Activated T-cell treated with anti-CD3 and anti-CD28 coated beads, Interleukin-2, amount 50 U/mL, for 72 hours (primary cell): ENCODE data around the gene EMX1. TPM values are rescaled to one million over a fixed set of nuclear protein-coding genes. Genes with fewer than 3 reads are reported as not detected.

ENCODE experiments used
- ATAC-seq, 2 donors: fragments of 150-1000 bp; cut with Tn5 transposase; replicated peaks in 1 of 2; 2 replicates each; pipeline ENCODE4 v1.10.0; 2021; ENCODE audit warnings: moderate library complexity in 2 of 2, mild to moderate bottlenecking in 1 of 2
- DNase-seq, 2 donors: peaks; one replicate each; pipeline ENCODE4 v3.0.0; 2021 to 2022; ENCODE audit warnings: mixed read lengths in 1 of 2
- H3K27ac Mint-ChIP-seq: one replicate; pipeline ENCODE4 v1.8.0; 2022; ENCODE audit warnings: mild to moderate bottlenecking, moderate library complexity, mixed read lengths
- H3K27me3 Mint-ChIP-seq: one replicate; pipeline ENCODE4 v1.8.0; 2022; ENCODE audit warnings: low read depth, mixed read lengths
- H3K36me3 Mint-ChIP-seq, 2 donors: one replicate each; pipeline ENCODE4 v1.8.0; 2022; ENCODE audit warnings: mixed read lengths in 2 of 2, mild to moderate bottlenecking in 1 of 2; ENCODE audit not compliant: insufficient read depth in 2 of 2
- H3K4me1 Mint-ChIP-seq: one replicate; pipeline ENCODE4 v1.8.0; 2022; ENCODE audit warnings: low read depth, mixed read lengths
- H3K4me3 Mint-ChIP-seq, 2 donors: one replicate each; pipeline ENCODE4 v1.8.0; 2022; ENCODE audit warnings: mild to moderate bottlenecking in 2 of 2, mixed read lengths in 2 of 2, moderate library complexity in 2 of 2
- H3K9me3 Mint-ChIP-seq, 2 donors: one replicate each; pipeline ENCODE4 v1.8.0; 2022; ENCODE audit warnings: mixed read lengths in 2 of 2
- total RNA-seq, 2 donors: library from RNA; stranded (reverse); gene quantifications; one replicate each; pipeline ENCODE4 v1.2.3, GENCODE V29; 2022

EMX1 gene
- total RNA-seq, 2 donors from 2014 or later, result 0.44 to 0.50 TPM

GRCh38 chr2:72965770-72966450 is 48.6 kb downstream of the EMX1 start:
- Mint-ChIP-seq H3K4me3 (no peak overlapping the region), H3K9me3 (no peaks in the 10 kb centered on the region), H3K4me1 (no peaks in the 10 kb centered on the region), H3K36me3 (no peaks in the 10 kb centered on the region), H3K27ac (no peak overlapping the region), H3K27me3 (no peaks in the 10 kb centered on the region)
- no peak for ATAC-seq
- DNase-seq, result no peak

GRCh38 chr2:72968286-72968685 is 51.0 kb downstream of the EMX1 start:
- Mint-ChIP-seq H3K4me1 (no peaks in the 10 kb centered on the region), H3K36me3 (no peaks in the 10 kb centered on the region), H3K27me3 (no peaks in the 10 kb centered on the region), H3K4me3 (no peak overlapping the region), H3K27ac (no peak overlapping the region), H3K9me3 (no peaks in the 10 kb centered on the region)
- DNase-seq (no peak), ATAC-seq (no peak)

GRCh38 chr2:72969706-72970105 is 52.4 kb downstream of the EMX1 start:
- no peaks in the 10 kb centered on the region for H3K9me3 Mint-ChIP-seq
- DNase-seq (no peak), ATAC-seq (no peak)
- no peak overlapping the region for H3K4me3 Mint-ChIP-seq
- H3K36me3 Mint-ChIP-seq, result no peaks in the 10 kb centered on the region
- no peaks in the 10 kb centered on the region for H3K27me3 Mint-ChIP-seq
- H3K27ac Mint-ChIP-seq, result no peak overlapping the region
- H3K4me1 Mint-ChIP-seq, result no peaks in the 10 kb centered on the region

GRCh38 chr2:72971036-72971435 is 53.7 kb downstream of the EMX1 start:
- no peak for ATAC-seq
- no peak overlapping the region for H3K4me3 Mint-ChIP-seq
- no peak overlapping the region for H3K27ac Mint-ChIP-seq
- H3K4me1 Mint-ChIP-seq, result no peaks in the 10 kb centered on the region
- no peaks in the 10 kb centered on the region for H3K27me3 Mint-ChIP-seq
- no peaks in the 10 kb centered on the region for H3K36me3 Mint-ChIP-seq
- no peak for DNase-seq
- no peaks in the 10 kb centered on the region for H3K9me3 Mint-ChIP-seq

GRCh38 chr2:72972352-72973136 is 55.2 kb downstream of the EMX1 start:
- H3K4me3 Mint-ChIP-seq, result no peak overlapping the region
- DNase-seq, result no peak
- H3K9me3 Mint-ChIP-seq, result no peaks in the 10 kb centered on the region
- no peak overlapping the region for H3K27ac Mint-ChIP-seq
- no peaks in the 10 kb centered on the region for H3K4me1 Mint-ChIP-seq
- no peaks in the 10 kb centered on the region for H3K36me3 Mint-ChIP-seq
- no peak for ATAC-seq
- H3K27me3 Mint-ChIP-seq, result no peaks in the 10 kb centered on the region

- ATAC-seq, result no peak
- H3K4me1 Mint-ChIP-seq, result no peaks in the 10 kb centered on the region
- no peak overlapping the region for H3K4me3 Mint-ChIP-seq
- DNase-seq, result no peak
- no peak overlapping the region for H3K27ac Mint-ChIP-seq
- H3K9me3 Mint-ChIP-seq, result no peaks in the 10 kb centered on the region
- no peaks in the 10 kb centered on the region for H3K27me3 Mint-ChIP-seq
- no peaks in the 10 kb centered on the region for H3K36me3 Mint-ChIP-seq
Observed at GRCh38 chr2:72973137-72973535, 55.8 kb downstream of the EMX1 start.

DNA sequence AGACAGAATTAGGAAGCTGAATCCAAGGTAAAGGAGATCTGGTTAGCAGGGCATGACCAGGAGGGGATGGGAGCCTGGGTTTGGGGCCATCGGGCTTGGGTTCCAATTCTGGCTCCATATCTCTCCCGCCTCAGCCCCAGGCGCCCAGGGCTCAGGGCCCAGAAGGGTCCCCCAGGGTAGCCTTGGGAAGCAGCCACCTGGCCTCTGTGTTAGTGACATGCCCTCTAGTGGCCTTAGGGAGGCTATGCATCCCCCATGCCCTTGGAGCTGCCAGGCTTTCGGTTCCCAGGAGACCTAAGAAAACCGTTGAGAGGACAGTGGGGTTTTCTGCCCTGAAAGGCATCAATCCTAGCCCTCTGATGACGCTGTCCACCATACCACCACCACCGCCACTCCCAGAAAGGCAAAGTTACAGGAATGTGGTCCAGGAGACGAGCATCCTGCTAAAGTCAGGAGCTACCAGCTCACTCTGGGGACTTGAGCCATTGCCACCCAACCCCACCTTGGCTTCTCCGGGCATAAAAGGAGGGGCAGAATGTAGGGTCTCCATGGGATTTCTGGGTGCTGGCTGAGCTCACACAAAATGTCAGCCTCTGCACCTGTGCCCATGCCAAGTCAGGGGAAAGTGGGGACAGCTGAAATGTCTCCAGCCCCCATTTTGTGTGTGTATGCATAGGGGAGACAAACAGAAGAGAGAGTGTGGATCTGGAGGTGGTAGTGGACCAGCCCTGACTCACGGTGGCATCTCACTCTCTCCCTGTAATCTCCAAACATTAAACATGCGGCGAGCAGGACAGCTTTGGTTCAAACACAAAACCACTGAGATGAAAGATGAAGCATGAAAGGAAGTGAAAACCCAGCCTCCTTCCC is 56.5 kb downstream of the EMX1 start:
- DNase-seq, result peak; percentile 37 to 49
- H3K27me3 Mint-ChIP-seq, result no peaks in the 10 kb centered on the region
- no peaks in the 10 kb centered on the region for H3K4me1 Mint-ChIP-seq
- ATAC-seq, result peak; percentile 66 to 77
- no peak overlapping the region for H3K4me3 Mint-ChIP-seq
- H3K9me3 Mint-ChIP-seq, result no peaks in the 10 kb centered on the region
- H3K36me3 Mint-ChIP-seq, result no peaks in the 10 kb centered on the region
- H3K27ac Mint-ChIP-seq, result no peak overlapping the region

GRCh38 chr2:72974436-72974754 is 57.1 kb downstream of the EMX1 start:
- no peak for ATAC-seq
- H3K9me3 Mint-ChIP-seq, result no peaks in the 10 kb centered on the region
- no peaks in the 10 kb centered on the region for H3K36me3 Mint-ChIP-seq

GRCh38 chr2:72975017-72975416 is 57.7 kb downstream of the EMX1 start:
- H3K36me3 Mint-ChIP-seq, result no peaks in the 10 kb centered on the region
- H3K4me1 Mint-ChIP-seq, result peaks cover 2% of the 10 kb centered on the region
- H3K27me3 Mint-ChIP-seq, result no peaks in the 10 kb centered on the region
- ATAC-seq (no peak), DNase-seq (no peak)
- no peaks in the 10 kb centered on the region for H3K9me3 Mint-ChIP-seq
- H3K4me3 Mint-ChIP-seq, result no peak overlapping the region
- no peak overlapping the region for H3K27ac Mint-ChIP-seq

More at GRCh38 chr2:72974436-72974754, 57.1 kb downstream of the EMX1 start:
- H3K27me3 Mint-ChIP-seq, result no peaks in the 10 kb centered on the region
- no peak overlapping the region for H3K4me3 Mint-ChIP-seq
- H3K4me1 Mint-ChIP-seq, result no peaks in the 10 kb centered on the region
- no peak overlapping the region for H3K27ac Mint-ChIP-seq
- no peak for DNase-seq

GRCh38 chr2:72979896-72980295 is 62.6 kb downstream of the EMX1 start:
- Mint-ChIP-seq H3K36me3 (no peaks in the 10 kb centered on the region), H3K9me3 (no peaks in the 10 kb centered on the region), H3K4me3 (no peak overlapping the region), H3K4me1 (peaks cover 4% of the 10 kb centered on the region), H3K27me3 (no peaks in the 10 kb centered on the region), H3K27ac (no peak overlapping the region)
- DNase-seq (no peak), ATAC-seq (no peak)

- Mint-ChIP-seq H3K36me3 (no peaks in the 10 kb centered on the region), H3K9me3 (no peaks in the 10 kb centered on the region), H3K4me3 (no peak overlapping the region), H3K27me3 (no peaks in the 10 kb centered on the region), H3K4me1 (peaks cover 4% of the 10 kb centered on the region), H3K27ac (no peak overlapping the region)
- DNase-seq (no peak), ATAC-seq (no peak)
Observed at GRCh38 chr2:72980535-72981217, 63.4 kb downstream of the EMX1 start.

DNA sequence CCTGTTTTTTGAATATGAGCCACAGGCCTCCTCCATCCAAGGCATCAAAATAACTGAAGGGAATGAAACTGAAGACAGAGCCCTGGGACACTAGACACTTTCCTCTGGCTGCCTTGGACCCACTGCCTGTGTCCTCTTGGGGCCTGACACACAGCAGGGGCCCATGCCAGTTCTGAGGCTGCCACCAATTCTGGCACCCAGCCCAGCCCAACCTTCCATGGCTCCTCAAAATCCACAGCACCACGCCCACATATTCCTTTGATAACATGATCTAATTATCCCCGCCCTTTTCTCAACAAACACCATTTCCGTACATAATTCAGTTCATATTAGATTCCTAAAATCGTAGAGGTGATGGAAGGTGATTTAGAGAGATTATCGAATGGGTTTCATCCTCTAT is 64.2 kb downstream of the EMX1 start:
- Mint-ChIP-seq H3K4me3 (no peak overlapping the region), H3K27me3 (no peaks in the 10 kb centered on the region), H3K4me1 (peaks cover 4% of the 10 kb centered on the region), H3K36me3 (no peaks in the 10 kb centered on the region), H3K27ac (no peak overlapping the region), H3K9me3 (no peaks in the 10 kb centered on the region)
- ATAC-seq (no peak), DNase-seq (no peak)

DNA sequence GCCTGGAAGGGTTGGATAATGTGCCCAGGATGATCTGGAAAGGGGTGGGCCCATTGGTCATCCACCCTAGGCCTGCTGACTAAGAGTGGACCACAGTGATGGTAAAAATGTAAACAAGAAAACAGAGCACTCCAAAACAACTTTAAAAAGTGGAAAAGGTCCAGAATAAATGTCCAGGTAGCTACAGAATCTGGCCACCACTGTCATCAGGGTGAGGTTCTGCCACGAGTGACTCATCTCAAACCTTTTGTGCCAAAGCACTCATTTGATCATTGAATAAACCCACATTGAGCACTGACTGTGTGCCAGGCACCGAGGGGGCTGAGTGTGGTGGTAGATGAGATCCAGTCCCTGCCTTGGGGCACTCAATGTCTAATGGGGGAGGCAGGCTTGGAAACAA is 64.9 kb downstream of the EMX1 start:
- ATAC-seq (no peak), DNase-seq (no peak)
- H3K36me3 Mint-ChIP-seq, result no peaks in the 10 kb centered on the region
- H3K9me3 Mint-ChIP-seq, result no peaks in the 10 kb centered on the region
- no peak overlapping the region for H3K4me3 Mint-ChIP-seq
- H3K27me3 Mint-ChIP-seq, result no peaks in the 10 kb centered on the region
- H3K4me1 Mint-ChIP-seq, result peaks cover 4% of the 10 kb centered on the region
- no peak overlapping the region for H3K27ac Mint-ChIP-seq
